HG03060 (cell line): ENCODE measurements around the gene TNK2.
"Not testable (repeated sequence)": the region's sequence is repeated elsewhere in the genome, so short reads cannot be mapped to it uniquely, and the experiment has no call there.

Source experiments
- ATAC-seq: cut with Tn5 transposase; IDR thresholded peaks from one replicate; pipeline ENCODE4 v1.9.1; 2021; ENCODE audit warnings: low read depth, moderate number of reproducible peaks; ENCODE audit not compliant: unreplicated experiment

TNK2 gene

GRCh38 chr3:195824425-195825190 lies 83.7 kb downstream of the TNK2 start:
- ATAC-seq, result not testable (repeated sequence)

GRCh38 chr3:195823999-195824398 lies 84.4 kb downstream of the TNK2 start:
- ATAC-seq, result no peak

- no peak for ATAC-seq
Measured at GRCh38 chr3:195823280-195823679, 85.1 kb downstream of the TNK2 start.

- ATAC-seq, result no peak
Measured at GRCh38 chr3:195822131-195822696, 86.1 kb downstream of the TNK2 start.

GRCh38 chr3:195821403-195822130 lies 86.8 kb downstream of the TNK2 start:
- no peak for ATAC-seq

GRCh38 chr3:195820901-195821300 lies 87.5 kb downstream of the TNK2 start:
- ATAC-seq, result no peak

- no peak for ATAC-seq
Measured at GRCh38 chr3:195820186-195820585, 88.2 kb downstream of the TNK2 start.

GRCh38 chr3:195818301-195818700 lies 90.0 kb downstream of the TNK2 start:
- no peak for ATAC-seq

- ATAC-seq, result no peak
Measured at GRCh38 chr3:195817578-195818135, 90.7 kb downstream of the TNK2 start.

- not testable (repeated sequence) for ATAC-seq
Measured at GRCh38 chr3:195816276-195816913, 92.0 kb downstream of the TNK2 start.

GRCh38 chr3:195815169-195815771 lies 93.1 kb downstream of the TNK2 start:
- ATAC-seq, result no peak

- no peak for ATAC-seq
Measured at GRCh38 chr3:195813916-195814640, 94.3 kb downstream of the TNK2 start.
